NCI-H345 treated with DMSO at 0.1 percent for 48 hours (cell line): Measurements from ENCODE around the gene HERPUD1.
"Not testable (repeated sequence)": the region's sequence is repeated elsewhere in the genome, so short reads cannot be mapped to it uniquely, and the experiment has no call there.

Source experiments
- DNase-seq: peaks from one replicate; lab custom pipeline; 2025; ENCODE audit not compliant: unreplicated experiment; lab: John Stamatoyannopoulos, UW

HERPUD1 gene

GRCh38 chr16:56933828-56934598, 2.1 kb downstream of the HERPUD1 start:
- DNase-seq = no peak

GRCh38 chr16:56934599-56935145, 2.7 kb downstream of the HERPUD1 start:
- not testable (repeated sequence) for DNase-seq

- DNase-seq = no peak
Observed at GRCh38 chr16:56935201-56935600, 3.3 kb downstream of the HERPUD1 start.

- DNase-seq = no peak
Observed at GRCh38 chr16:56936491-56936890, 4.5 kb downstream of the HERPUD1 start.

GRCh38 chr16:56936950-56937349, 5.0 kb downstream of the HERPUD1 start:
- DNase-seq = no peak

GRCh38 chr16:56938664-56939513, 6.9 kb downstream of the HERPUD1 start:
- no peak for DNase-seq

- peak; percentile 85 for DNase-seq
Observed at GRCh38 chr16:56939801-56940200, 7.9 kb downstream of the HERPUD1 start.

GRCh38 chr16:56941092-56941491, 9.2 kb downstream of the HERPUD1 start:
- no peak for DNase-seq

GRCh38 chr16:56941856-56942331, 10.0 kb downstream of the HERPUD1 start:
- no peak for DNase-seq

- no peak for DNase-seq
Observed at GRCh38 chr16:56943761-56944375, 11.9 kb downstream of the HERPUD1 start.

GRCh38 chr16:56944954-56945839, 13.3 kb downstream of the HERPUD1 start:
- no peak for DNase-seq

GRCh38 chr16:56945847-56946527, 14.0 kb downstream of the HERPUD1 start:
- DNase-seq = no peak

GRCh38 chr16:56946767-56947603, 15.0 kb downstream of the HERPUD1 start:
- DNase-seq = no peak

GRCh38 chr16:56947604-56947995, 15.7 kb downstream of the HERPUD1 start:
- DNase-seq = no peak

- DNase-seq = no peak
Observed at GRCh38 chr16:56948234-56948633, 16.3 kb downstream of the HERPUD1 start.

- DNase-seq = no peak
Observed at GRCh38 chr16:56950051-56950450, 18.1 kb downstream of the HERPUD1 start.

- DNase-seq = no peak
Observed at GRCh38 chr16:56950455-56950854, 18.5 kb downstream of the HERPUD1 start.

GRCh38 chr16:56950881-56951771, 19.2 kb downstream of the HERPUD1 start:
- DNase-seq = no peak
